Cardiac muscle cell (in vitro differentiated cells and primary cell): ENCODE measurements around the gene ZNF469. TPM values are rescaled to one million over a fixed set of nuclear protein-coding genes. Genes with fewer than 3 reads are reported as not detected.

Experiments
- DNase-seq, 2 donors: peaks; one replicate each; pipeline versions ENCODE4 v3.0.0 to v3.0.0-alpha.2; 2010 to 2017; ENCODE audit warnings: low read depth in 1 of 2, low spot score in 1 of 2
- H3K27ac ChIP-seq: fragments of 200-600 bp; sonication (generic); 2 replicates; pipeline ENCODE4 v1.5.1; 2016
- H3K27me3 ChIP-seq: fragments of 200-600 bp; sonication (generic); 2 replicates; pipeline ENCODE4 v1.6.0; 2016; ENCODE audit warnings: control low read depth
- H3K36me3 ChIP-seq: fragments of 200-600 bp; sonication (generic); 2 replicates; pipeline ENCODE4 v1.5.1; 2016; ENCODE audit warnings: control low read depth
- H3K4me1 ChIP-seq: fragments of 200-600 bp; sonication (generic); 2 replicates; pipeline ENCODE4 v1.8.1; 2017; ENCODE audit warnings: low read depth, mild to moderate bottlenecking, mixed run types
- H3K4me3 ChIP-seq: fragments of 200-600 bp; sonication (generic); 2 replicates; pipeline ENCODE4 v1.5.1; 2016; ENCODE audit warnings: mild to moderate bottlenecking
- H3K9me3 ChIP-seq: fragments of 200-600 bp; sonication (generic); 2 replicates; pipeline ENCODE4 v1.5.1; 2017; ENCODE audit warnings: low read depth, mild to moderate bottlenecking, control low read depth
- CTCF ChIP-seq: IDR thresholded peaks from 2 replicates; pipeline ENCODE4 v1.5.1; 2012; ENCODE audit warnings: low read depth, mild to moderate bottlenecking, low read length
- polyA plus RNA-seq: library from polyadenylated mRNA; unstranded; fragments of >200 nt; fragmentation: Nextera tagmentation; extraction: Ambion mirVana; gene quantifications from 2 replicates; pipeline ENCODE4 v1.2.1, GENCODE V29; 2016
- total RNA-seq: library from RNA; depleted of rRNA; stranded (reverse); fragments of >200 nt; gene quantifications from 2 replicates; pipeline ENCODE4 v1.2.3, GENCODE V29; 2016

The ZNF469 gene
- total and polyA plus RNA-seq, 2 experiments from 2014 or later: 0.09 to 0.24 TPM

DNA sequence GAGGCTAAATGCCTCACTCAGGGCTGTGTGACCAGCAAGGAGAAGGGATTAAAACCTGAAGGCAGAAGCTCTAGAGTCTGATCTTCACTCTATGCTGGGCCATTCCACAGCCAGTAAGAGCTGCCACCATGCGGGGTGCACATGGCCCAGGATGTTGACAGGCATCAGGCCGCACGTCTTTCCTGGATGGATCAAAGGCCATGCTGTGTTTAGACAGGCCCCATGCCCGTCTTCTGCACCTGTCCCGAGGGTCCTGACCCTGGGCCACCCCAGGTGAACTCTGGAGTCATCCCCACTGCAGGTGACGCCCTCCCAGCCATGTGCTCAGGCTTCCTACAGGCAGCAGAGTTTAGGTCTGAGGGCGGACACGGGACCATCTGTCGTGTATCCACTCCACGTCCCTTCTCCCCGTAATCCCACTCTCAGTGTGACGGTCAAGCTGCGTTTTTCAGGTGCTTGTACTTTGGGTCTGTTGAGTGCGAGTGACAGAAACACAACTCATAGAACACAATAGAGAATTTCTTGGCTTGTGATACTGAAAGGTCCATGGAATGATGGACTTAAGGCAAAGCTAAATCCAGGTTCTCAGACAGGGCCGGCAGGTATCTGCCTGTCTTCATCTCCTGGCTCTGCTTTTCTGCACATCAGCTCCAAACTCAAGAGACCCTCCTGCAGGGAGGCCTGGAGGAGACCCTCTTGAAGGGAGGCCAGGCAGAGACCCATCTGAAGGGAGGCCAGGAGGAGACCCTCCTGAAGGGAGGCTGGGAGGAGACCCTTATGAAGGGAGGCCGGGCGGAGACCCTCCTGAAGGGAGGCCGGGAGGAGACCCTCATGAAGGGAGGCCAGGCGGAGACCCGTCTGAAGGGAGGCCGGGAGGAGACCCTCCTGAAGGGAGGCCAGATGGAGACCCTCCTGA lies 13.2 kb downstream of the ZNF469 start:
- TF ChIP-seq CTCF: no peak
- no peaks in the 10 kb centered on the region for H3K9me3 ChIP-seq
- no peak overlapping the region for H3K27ac ChIP-seq
- DNase-seq: no peak
- peaks cover 31% of the 10 kb centered on the region for H3K27me3 ChIP-seq
- no peak overlapping the region for H3K4me3 ChIP-seq
- H3K36me3 ChIP-seq: no peaks in the 10 kb centered on the region
- no peaks in the 10 kb centered on the region for H3K4me1 ChIP-seq

- H3K27me3 ChIP-seq: peaks cover 9% of the 10 kb centered on the region
- no peaks in the 10 kb centered on the region for H3K4me1 ChIP-seq
- no peak overlapping the region for H3K4me3 ChIP-seq
- H3K9me3 ChIP-seq: no peaks in the 10 kb centered on the region
- H3K36me3 ChIP-seq: no peaks in the 10 kb centered on the region
- TF ChIP-seq CTCF: no peak
- no peak for DNase-seq
- no peak overlapping the region for H3K27ac ChIP-seq
Observed at GRCh38 chr16:88398170-88398873, 15.6 kb downstream of the ZNF469 start.

- H3K36me3 ChIP-seq: no peaks in the 10 kb centered on the region
- no peak for TF ChIP-seq CTCF
Observed at GRCh38 chr16:88398874-88399178, 16.1 kb downstream of the ZNF469 start.

DNA sequence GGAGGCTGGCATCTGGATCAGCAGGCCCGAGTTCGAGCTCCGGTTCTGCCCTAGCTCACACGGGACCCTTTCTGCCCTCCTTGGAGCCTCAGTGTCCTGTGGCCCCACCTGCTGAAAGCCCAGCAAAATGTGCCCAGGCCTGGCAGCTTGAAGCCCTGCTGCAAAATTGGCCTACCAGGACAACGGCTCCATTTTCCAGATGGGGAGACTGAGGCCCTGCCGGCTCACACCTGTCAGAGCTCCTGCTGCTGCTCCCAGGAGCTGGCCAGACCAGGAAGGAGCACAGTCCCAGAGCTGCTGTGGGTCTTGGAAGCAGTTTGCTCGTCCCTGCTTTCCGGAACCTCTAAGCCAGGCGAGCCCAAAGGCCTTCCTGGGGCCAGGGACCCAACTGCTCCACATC lies 17.4 kb downstream of the ZNF469 start:
- Histone ChIP-seq H3K36me3 (no peaks in the 10 kb centered on the region), H3K4me3 (no peak overlapping the region), H3K27ac (no peak overlapping the region), H3K4me1 (no peaks in the 10 kb centered on the region), H3K27me3 (no peaks in the 10 kb centered on the region), H3K9me3 (no peaks in the 10 kb centered on the region)
- TF ChIP-seq CTCF: no peak
- no peak for DNase-seq

More at GRCh38 chr16:88398874-88399178, 16.1 kb downstream of the ZNF469 start:
- peaks cover 4% of the 10 kb centered on the region for H3K27me3 ChIP-seq
- no peaks in the 10 kb centered on the region for H3K4me1 ChIP-seq
- DNase-seq: peak in 1 of 2 donors; percentile 6
- H3K9me3 ChIP-seq: no peaks in the 10 kb centered on the region
- no peak overlapping the region for H3K4me3 ChIP-seq
- H3K27ac ChIP-seq: no peak overlapping the region

DNA sequence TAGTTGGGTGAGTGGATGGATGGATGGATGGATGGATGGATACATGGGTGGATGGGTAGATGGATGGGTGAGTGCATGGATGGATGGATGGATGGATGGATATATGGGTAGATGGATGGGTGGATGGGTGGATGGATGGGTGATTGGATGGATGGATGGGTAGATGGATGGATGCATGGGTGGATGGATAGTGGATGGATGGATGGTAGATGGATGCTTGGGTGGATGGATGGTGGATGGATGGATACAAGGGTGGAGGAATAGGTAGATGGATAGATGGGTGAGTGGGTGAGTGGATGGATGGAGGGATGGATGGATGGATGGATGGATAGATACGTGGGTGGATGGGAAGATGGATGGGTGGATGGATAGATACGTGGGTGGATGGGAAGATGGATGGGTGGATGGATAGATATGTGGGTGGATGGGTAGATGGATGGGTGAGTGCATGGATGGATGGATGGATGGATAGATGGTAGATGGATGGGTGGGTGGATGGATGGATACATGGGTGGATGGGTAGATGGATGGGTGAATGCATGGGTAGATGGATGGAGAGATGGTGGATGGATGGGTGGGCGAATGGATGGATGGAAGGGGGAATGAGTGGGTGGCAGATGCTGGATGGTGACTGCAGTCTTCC lies 19.0 kb downstream of the ZNF469 start:
- DNase-seq: no peak
- H3K9me3 ChIP-seq: no peaks in the 10 kb centered on the region
- TF ChIP-seq CTCF: no peak
- no peaks in the 10 kb centered on the region for H3K27me3 ChIP-seq
- no peak overlapping the region for H3K27ac ChIP-seq
- no peak overlapping the region for H3K4me3 ChIP-seq
- no peaks in the 10 kb centered on the region for H3K4me1 ChIP-seq
- no peaks in the 10 kb centered on the region for H3K36me3 ChIP-seq
